Lower leg skin (tissue), 4 donors: ENCODE measurements around the gene EPB42. TPM values are rescaled to one million over a fixed set of nuclear protein-coding genes. Genes with fewer than 3 reads are reported as not detected.

Experiments used
- DNase-seq, 2 donors: peaks; one replicate each; pipeline ENCODE4 v3.0.0-alpha.2; 2019; ENCODE audit warnings: low spot score in 2 of 2
- H3K4me3 ChIP-seq: fragments of 200-600 bp; sonication (generic); 2 replicates; pipeline ENCODE4 v1.5.1; 2017; ENCODE audit warnings: mild to moderate bottlenecking, low read depth; ENCODE audit not compliant: poor library complexity, severe bottlenecking
- CTCF ChIP-seq, 3 donors: fragments of 450-650 bp; IDR thresholded peaks; one replicate each; pipeline ENCODE4 v1.5.1; 2016; ENCODE audit warnings: antibody characterized with exemption in 3 of 3, mild to moderate bottlenecking in 3 of 3, moderate library complexity in 2 of 3
- POLR2A ChIP-seq, 2 donors: fragments of 450-650 bp; IDR thresholded peaks; one replicate each; pipeline ENCODE4 v1.6.1; 2016 to 2017; ENCODE audit warnings: antibody characterized with exemption in 2 of 2, mild to moderate bottlenecking in 1 of 2, moderate library complexity in 1 of 2
- WGBS, 2 donors: methylation state at CpG; one replicate each; pipeline ENCODE4 v1.1.5; 2018; 5-methylcytosine and 5-hydroxymethylcytosine counted together
- intact Hi-C: fragments of 100-400 bp; cut with DNase I; formaldehyde crosslinking; loops from one replicate; pipeline ENCODE4 v1.15.0; 2023; ENCODE audit warnings: low total_unique reads
- total RNA-seq, 4 donors: library from RNA; depleted of rRNA; stranded (reverse); fragments of >200 nt; gene quantifications; one replicate each; pipeline ENCODE4 v1.1.0, GENCODE V29; 2016

The EPB42 gene
- total RNA-seq, 4 donors from 2014 or later, result 0.20 TPM; not detected in 3

- H3K4me3 ChIP-seq, result no peak overlapping the region
- DNase-seq, result peak; percentile 57 to 87
- TF ChIP-seq POLR2A (IDR thresholded peaks at IDR 0.05), result no peak
- no peak for TF ChIP-seq CTCF (IDR thresholded peaks at IDR 0.05)
- WGBS, 2 donors, result 47 to 64% methylated on average over 14 to 15 of the region's 15 CpGs
- intact Hi-C loops, result no loop called here
Measured at GRCh38 chr15:43253431-43254403, 32.9 kb upstream of the EPB42 start.

- 91 to 92% methylated on average over 4 of the region's 4 CpGs for WGBS, 2 donors
- intact Hi-C loops, result no loop called here
- DNase-seq, result peak in 1 of 2 donors; percentile 40
- TF ChIP-seq POLR2A (IDR thresholded peaks at IDR 0.05), result no peak
- no peak for TF ChIP-seq CTCF (IDR thresholded peaks at IDR 0.05)
- no peak overlapping the region for H3K4me3 ChIP-seq
Measured at GRCh38 chr15:43251871-43252250, 31.0 kb upstream of the EPB42 start.

GRCh38 chr15:43251185-43251870 is 30.5 kb upstream of the EPB42 start:
- DNase-seq, result peak in 1 of 2 donors; percentile 61
- intact Hi-C loops, result no loop called here
- WGBS, 2 donors, result 62 to 63% methylated on average over 8 of the region's 8 CpGs
- no peak overlapping the region for H3K4me3 ChIP-seq
- TF ChIP-seq CTCF (IDR thresholded peaks at IDR 0.05), result no peak

GRCh38 chr15:43250785-43251184 is 30.0 kb upstream of the EPB42 start:
- H3K4me3 ChIP-seq, result no peak overlapping the region
- TF ChIP-seq CTCF (IDR thresholded peaks at IDR 0.05) (no peak), POLR2A (IDR thresholded peaks at IDR 0.05) (no peak)
- 32 to 38% methylated on average over 2 of the region's 2 CpGs for WGBS, 2 donors
- peak; percentile 29 to 47 for DNase-seq
- intact Hi-C loops, result no loop called here

- TF ChIP-seq POLR2A (IDR thresholded peaks at IDR 0.05) (no peak), CTCF (IDR thresholded peaks at IDR 0.05) (no peak)
- 56 to 65% methylated on average over 5 of the region's 5 CpGs for WGBS, 2 donors
- no peak overlapping the region for H3K4me3 ChIP-seq
- peak in 1 of 2 donors; percentile 23 for DNase-seq
- intact Hi-C loops, result no loop called here
Measured at GRCh38 chr15:43249699-43250203, 28.9 kb upstream of the EPB42 start.
